Hepatocyte (in vitro differentiated cells): ENCODE results near the gene ITPA. TPM values are rescaled to one million over a fixed set of nuclear protein-coding genes. Genes with fewer than 3 reads are reported as not detected.

ENCODE experiments used
- DNase-seq: peaks from one replicate; pipeline ENCODE4 v3.0.0-alpha.2; 2016; ENCODE audit warnings: low spot score
- H2AFZ ChIP-seq: fragments of 200-600 bp; sonication (generic); 2 replicates; pipeline ENCODE4 v1.6.0; 2016; ENCODE audit warnings: antibody characterized with exemption, mild to moderate bottlenecking
- H3K27ac ChIP-seq: fragments of 200-600 bp; sonication (generic); 2 replicates; pipeline ENCODE4 v1.5.1; 2016; ENCODE audit warnings: mild to moderate bottlenecking
- H3K27me3 ChIP-seq: fragments of 200-600 bp; sonication (generic); 2 replicates; pipeline ENCODE4 v1.6.1; 2016
- H3K36me3 ChIP-seq: fragments of 200-600 bp; sonication (generic); replicated peaks from 2 replicates; pipeline ENCODE4 v1.5.1; 2016; ENCODE audit warnings: low read depth; ENCODE audit not compliant: insufficient read depth
- H3K4me1 ChIP-seq: fragments of 200-600 bp; sonication (generic); 2 replicates; pipeline ENCODE4 v1.5.1; 2016; ENCODE audit warnings: mild to moderate bottlenecking, moderate library complexity; ENCODE audit not compliant: insufficient read depth
- H3K4me2 ChIP-seq: fragments of 200-600 bp; sonication (generic); 2 replicates; pipeline ENCODE4 v1.6.0; 2016
- H3K4me3 ChIP-seq: fragments of 200-600 bp; sonication (generic); 2 replicates; pipeline ENCODE4 v1.5.1; 2016; ENCODE audit warnings: mild to moderate bottlenecking
- H3K79me2 ChIP-seq: fragments of 200-600 bp; sonication (generic); 2 replicates; pipeline ENCODE4 v1.6.0; 2017; ENCODE audit warnings: mild to moderate bottlenecking
- H3K9me2 ChIP-seq: fragments of 200-600 bp; sonication (generic); replicated peaks from 2 replicates; pipeline ENCODE4 v1.6.0; 2017; ENCODE audit warnings: mild to moderate bottlenecking; ENCODE audit not compliant: insufficient read depth
- H3K9me3 ChIP-seq: fragments of 200-600 bp; sonication (generic); 2 replicates; pipeline ENCODE4 v1.5.1; 2016; ENCODE audit warnings: low read depth, mild to moderate bottlenecking
- H4K20me1 ChIP-seq: fragments of 200-600 bp; sonication (generic); 2 replicates; pipeline ENCODE4 v1.6.0; 2016; ENCODE audit warnings: mild to moderate bottlenecking; ENCODE audit not compliant: insufficient read depth, poor library complexity, severe bottlenecking
- EZH2 ChIP-seq: fragments of 200-600 bp; sonication (generic); IDR thresholded peaks from 2 replicates; pipeline ENCODE4 v1.6.1; 2016; ENCODE audit warnings: antibody characterized with exemption, mild to moderate bottlenecking, borderline replicate concordance
- EZH2phosphoT487 ChIP-seq: fragments of 200-600 bp; sonication (generic); IDR thresholded peaks from one replicate; pipeline ENCODE4 v1.6.1; 2018; ENCODE audit warnings: antibody characterized with exemption, mild to moderate bottlenecking, low read depth, moderate library complexity; ENCODE audit not compliant: unreplicated experiment, severe bottlenecking
- WGBS: methylation state at CpG from one replicate; pipeline ENCODE4 v1.1.6; 2016; ENCODE audit warnings: low lambda C conversion rate; ENCODE audit errors: missing lambda C conversion rate; 5-methylcytosine and 5-hydroxymethylcytosine counted together
- polyA plus RNA-seq: library from polyadenylated mRNA; unstranded; fragments of >200 nt; fragmentation: Nextera tagmentation; extraction: Ambion mirVana; gene quantifications from 2 replicates; pipeline ENCODE4 v1.2.1, GENCODE V29; 2016
- total RNA-seq: library from RNA; depleted of rRNA; stranded (reverse); fragments of >200 nt; gene quantifications from 2 replicates; pipeline ENCODE4 v1.2.3, GENCODE V29; 2014
- TF ChIP-seq, protein P1 (sequence below): fragments of 200-600 bp; sonication (generic); IDR thresholded peaks from 2 replicates; pipeline ENCODE4 v1.5.1; 2016; ENCODE audit warnings: antibody characterized with exemption, mild to moderate bottlenecking; ENCODE audit not compliant: poor library complexity

The ITPA gene
- total and polyA plus RNA-seq, 2 experiments from 2014 or later, result 33.5 to 48.2 TPM

- peak; percentile 93 for DNase-seq
- TF ChIP-seq EZH2phosphoT487, result no peak
- TF ChIP-seq EZH2, result no peak
- TF ChIP-seq, protein P1, sequence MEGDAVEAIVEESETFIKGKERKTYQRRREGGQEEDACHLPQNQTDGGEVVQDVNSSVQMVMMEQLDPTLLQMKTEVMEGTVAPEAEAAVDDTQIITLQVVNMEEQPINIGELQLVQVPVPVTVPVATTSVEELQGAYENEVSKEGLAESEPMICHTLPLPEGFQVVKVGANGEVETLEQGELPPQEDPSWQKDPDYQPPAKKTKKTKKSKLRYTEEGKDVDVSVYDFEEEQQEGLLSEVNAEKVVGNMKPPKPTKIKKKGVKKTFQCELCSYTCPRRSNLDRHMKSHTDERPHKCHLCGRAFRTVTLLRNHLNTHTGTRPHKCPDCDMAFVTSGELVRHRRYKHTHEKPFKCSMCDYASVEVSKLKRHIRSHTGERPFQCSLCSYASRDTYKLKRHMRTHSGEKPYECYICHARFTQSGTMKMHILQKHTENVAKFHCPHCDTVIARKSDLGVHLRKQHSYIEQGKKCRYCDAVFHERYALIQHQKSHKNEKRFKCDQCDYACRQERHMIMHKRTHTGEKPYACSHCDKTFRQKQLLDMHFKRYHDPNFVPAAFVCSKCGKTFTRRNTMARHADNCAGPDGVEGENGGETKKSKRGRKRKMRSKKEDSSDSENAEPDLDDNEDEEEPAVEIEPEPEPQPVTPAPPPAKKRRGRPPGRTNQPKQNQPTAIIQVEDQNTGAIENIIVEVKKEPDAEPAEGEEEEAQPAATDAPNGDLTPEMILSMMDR, result peak; percentile 11
- peak within 1 kb of the TSS; percentile 95 for H2AFZ ChIP-seq
- H3K4me3 ChIP-seq, result peak within 1 kb of the TSS; percentile 94
- H3K27me3 ChIP-seq, result no peaks in the 10 kb centered on the region
- H3K4me2 ChIP-seq, result peak within 1 kb of the TSS; percentile 94
- H3K4me1 ChIP-seq, result peaks cover 21% of the 10 kb centered on the region
- H4K20me1 ChIP-seq, result no peaks in the 10 kb centered on the region
- peaks cover 44% of the 10 kb centered on the region for H3K79me2 ChIP-seq
- peak within 1 kb of the TSS; percentile 97 for H3K27ac ChIP-seq
- H3K36me3 ChIP-seq, result no peaks in the 10 kb centered on the region
- WGBS, result 0% methylated on average over 6 of the region's 62 CpGs
- H3K9me3 ChIP-seq, result no peaks in the 10 kb centered on the region
- H3K9me2 ChIP-seq, result no peaks in the 10 kb centered on the region
Observed at GRCh38 chr20:3172933-3173609, 36.2 kb upstream of the ITPA start, which contains the start of gene LZTS3. TSS of gene LZTS3 (minus strand) at chr20:3173549. CDS start at chr20:3167163, 6,386 bp downstream.

GRCh38 chr20:3173610-3174441, 35.5 kb upstream of the ITPA start:
- peak overlapping the region; percentile 94 for H3K4me2 ChIP-seq
- H3K4me3 ChIP-seq, result peak overlapping the region; percentile 94
- H3K27ac ChIP-seq, result peak overlapping the region; percentile 97
- H3K9me2 ChIP-seq, result no peaks in the 10 kb centered on the region
- no peaks in the 10 kb centered on the region for H3K36me3 ChIP-seq
- H2AFZ ChIP-seq, result peak overlapping the region; percentile 93
- WGBS, result under 1% methylated on average over 53 of the region's 84 CpGs
- H3K79me2 ChIP-seq, result peaks cover 44% of the 10 kb centered on the region
- no peaks in the 10 kb centered on the region for H3K9me3 ChIP-seq
- H4K20me1 ChIP-seq, result no peaks in the 10 kb centered on the region
- H3K4me1 ChIP-seq, result peaks cover 16% of the 10 kb centered on the region
- peak; percentile 97 for DNase-seq
- no peaks in the 10 kb centered on the region for H3K27me3 ChIP-seq
- TF ChIP-seq, protein P1, result peak; percentile 20
- TF ChIP-seq EZH2phosphoT487, result no peak

GRCh38 chr20:3174442-3175261, 34.6 kb upstream of the ITPA start:
- Histone ChIP-seq H3K4me3 (peak overlapping the region; percentile 94), H3K9me3 (no peaks in the 10 kb centered on the region), H3K79me2 (peaks cover 44% of the 10 kb centered on the region), H3K4me1 (peaks cover 9% of the 10 kb centered on the region), H3K36me3 (no peaks in the 10 kb centered on the region), H3K27ac (peak overlapping the region; percentile 97), H2AFZ (peak overlapping the region; percentile 93), H3K9me2 (no peaks in the 10 kb centered on the region), H4K20me1 (no peaks in the 10 kb centered on the region), H3K4me2 (peak overlapping the region; percentile 94), H3K27me3 (no peaks in the 10 kb centered on the region)
- WGBS, result 4% methylated on average over 13 of the region's 13 CpGs
- TF ChIP-seq, protein P1, result peak; percentile 9
- no peak for TF ChIP-seq EZH2
- no peak for DNase-seq
